ENCODE measurements around the gene GALNTL6. TPM values are rescaled to one million over a fixed set of nuclear protein-coding genes. Genes with fewer than 3 reads are reported as not detected.

The GALNTL6 gene
- total and polyA plus RNA-seq, 2 of the 4 experiments (the other 2 are of a cell fraction): under 0.01 TPM; not detected in 1

DNA sequence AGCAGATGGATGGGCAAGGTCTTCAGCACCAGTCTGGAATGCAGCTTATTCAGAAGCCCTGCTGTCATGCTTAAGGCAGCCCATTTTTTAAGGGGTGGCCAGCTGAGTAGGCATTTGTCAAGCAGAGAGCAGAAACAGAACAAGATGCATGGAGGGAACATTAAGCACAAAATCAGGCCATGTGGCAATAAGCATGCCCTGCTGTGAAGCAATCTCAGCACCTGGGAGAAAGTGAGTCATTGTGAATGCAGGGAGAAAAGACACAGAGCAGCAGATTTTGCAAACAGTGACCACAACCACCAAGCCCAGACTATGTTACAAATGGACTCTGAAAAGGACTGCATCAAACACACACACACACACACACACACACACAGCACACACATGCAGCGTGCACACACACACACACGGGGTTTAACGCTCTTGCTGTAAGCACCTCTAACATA, 1261.3 kb downstream of the GALNTL6 start:
- Histone ChIP-seq H3K4me2 (ENCODE audit: low read depth, low read length) (no peak overlapping the region), H2BK5ac (ENCODE audit: low read depth, low read length, poor library complexity, severe bottlenecking) (no peak overlapping the region), H3K18ac (ENCODE audit: low read depth, low read length) (no peak overlapping the region), H4K5ac (ENCODE audit: low read depth, low read length) (no peak overlapping the region), H3K79me1 (ENCODE audit: low read depth in 1 of 2, low read length in 2 of 2) (no peaks in the 10 kb centered on the region), H3K27me3 (ENCODE audit: control insufficient read depth, insufficient read depth, low read length) (no peaks in the 10 kb centered on the region), H2AK5ac (ENCODE audit: low read depth, low read length) (no peak overlapping the region), H2BK20ac (ENCODE audit: low read depth, low read length) (no peak overlapping the region), H2BK120ac (ENCODE audit: low read depth, low read length) (no peak overlapping the region), H3K9ac (ENCODE audit: low read depth, low read length) (no peak overlapping the region), H4K91ac (ENCODE audit: insufficient read depth, low read depth, low read length) (no peak overlapping the region), H3K14ac (replicated peaks; ENCODE audit: low read depth, low read length) (no peak overlapping the region), H3K4ac (ENCODE audit: low read depth, low read length) (no peak overlapping the region), H4K8ac (ENCODE audit: low read depth in 2 of 2, low read length in 2 of 2) (no peak overlapping the region), H3K9me3 (ENCODE audit: control insufficient read depth, insufficient read depth, low read length) (peaks cover 3% of the 10 kb centered on the region; the same call in 1 of the 2 replicates), H3K36me3 (ENCODE audit: control insufficient read depth, insufficient read depth, low read length) (no peaks in the 10 kb centered on the region), H3K23ac (ENCODE audit: low read depth, low read length) (no peak overlapping the region), H3K9me1 (ENCODE audit: insufficient read depth, low read length) (no peaks in the 10 kb centered on the region), H3K27ac (ENCODE audit: insufficient read depth, low read length) (no peak overlapping the region), H3K56ac (ENCODE audit: extremely low read depth, insufficient read depth, low read length) (no peak overlapping the region), H2AK9ac (replicated peaks; ENCODE audit: low read depth, low read length, poor library complexity) (no peak overlapping the region), H3K4me1 (ENCODE audit: control insufficient read depth, insufficient read depth, low read length) (peaks cover 2% of the 10 kb centered on the region; the same call in 1 of the 2 replicates), H2BK15ac (ENCODE audit: low read depth, low read length) (no peak overlapping the region), H2AFZ (replicated peaks; ENCODE audit: low read length, poor library complexity) (no peak overlapping the region), H3K4me3 (ENCODE audit: insufficient read depth, low read depth, low read length) (no peak overlapping the region), H4K20me1 (ENCODE audit: insufficient read depth, low read length) (no peaks in the 10 kb centered on the region)
- ATAC-seq (ENCODE audit: low read depth) (peak; percentile 62), DNase-seq (peak; percentile 80)
- intact Hi-C loops (cut with micrococcal nuclease) (no loop called here), dilution Hi-C loops (cut with HindIII; ENCODE audit: low sequenced_read_pairs, unreplicated experiment) (no loop called here), in situ Hi-C loops (cut with MboI; ENCODE audit: low sequenced_read_pairs) (no loop called here)
- ChIA-PET POLR2A (ENCODE audit: unreplicated experiment) (interaction anchor here (0.6 kb wide), 1 partner anchor 44 kb away, joined by 12 read pairs; no protein-coding TSS in a partner anchor), CTCF (no interaction called here)
- BruUV-seq (replicated peaks): no TSS peak
- peak; percentile 93 for TF ChIP-seq CEBPB (IDR thresholded peaks at IDR 0.05; ENCODE audit: low read depth, low read length)
- TF ChIP-seq CHD1 (IDR thresholded peaks at IDR 0.05; ENCODE audit: low read depth, low read length): no peak
- no peak for TF ChIP-seq MAFK (IDR thresholded peaks at IDR 0.05; ENCODE audit: low read depth, low read length)
- TF ChIP-seq USF2 (IDR thresholded peaks at IDR 0.05; ENCODE audit: low read depth, low read length): no peak
- peak; percentile 8; the same call in 1 of the 2 replicates for TF ChIP-seq FOS (IDR thresholded peaks at IDR 0.05; ENCODE audit: low read depth, low read length)
- WGBS, 2 experiments (ENCODE audit: extremely low coverage in 2 of 2, insufficient read length in 1 of 2): no CpG with 5 or more reads among the region's 3 CpGs
